ENCODE results near the gene XPO1. TPM values are rescaled to one million over a fixed set of nuclear protein-coding genes. Genes with fewer than 3 reads are reported as not detected.
"Not testable (repeated sequence)": the region's sequence is repeated elsewhere in the genome, so short reads cannot be mapped to it uniquely, and the experiment has no call there.

The XPO1 gene
- total and polyA plus RNA-seq, 2 donors (not counting 3 experiments of a cell fraction or from before 2014, with no cell fraction given): 46.7 to 166 TPM

- intact Hi-C loops (cut with micrococcal nuclease): no loop called here
- Histone ChIP-seq H3K27me3 (ENCODE audit: control insufficient read depth in 2 of 2, insufficient read depth in 2 of 2, low read length in 2 of 2) (no peaks in the 10 kb centered on the region), H3K4me2 (ENCODE audit: insufficient read depth, low read length) (no peak overlapping the region), H3K9me1 (replicated peaks; ENCODE audit: control insufficient read depth, extremely low read depth, insufficient read depth, low read length) (no peaks in the 10 kb centered on the region), H3K9me3 (replicated peaks; ENCODE audit: control insufficient read depth, insufficient read depth, low read length) (no peaks in the 10 kb centered on the region), H3K4me1 (ENCODE audit: control insufficient read depth, extremely low read depth, insufficient read depth, low read length) (no peaks in the 10 kb centered on the region), H4K20me1 (replicated peaks; ENCODE audit: control insufficient read depth, extremely low read depth, insufficient read depth, low read length) (peaks cover 3% of the 10 kb centered on the region), H2AFZ (ENCODE audit: low read depth, low read length) (no peak overlapping the region), H3K27ac (ENCODE audit: insufficient read depth, low read depth, low read length) (no peak overlapping the region), H3K79me2 (ENCODE audit: control insufficient read depth, insufficient read depth, low read length) (peaks cover 96% of the 10 kb centered on the region), H3K9ac (replicated peaks; ENCODE audit: extremely low read depth, insufficient read depth, low read length) (no peak overlapping the region), H3K36me3 (ENCODE audit: control insufficient read depth in 2 of 2, extremely low read depth in 1 of 2, insufficient read depth in 2 of 2, low read length in 2 of 2) (no peaks in the 10 kb centered on the region), H3K4me3 (replicated peaks in 1 of 3; ENCODE audit: insufficient read depth in 1 of 3, low read depth in 1 of 3, low read length in 3 of 3) (no peak overlapping the region)
- ChIA-PET CTCF (no interaction called here), POLR2A (no interaction called here)
- BruUV-seq (replicated peaks): no TSS peak
- TF ChIP-seq JUN (IDR thresholded peaks at IDR 0.05; ENCODE audit: borderline replicate concordance, insufficient read depth, insufficient read length, low read depth): no peak
- TF ChIP-seq FOS (IDR thresholded peaks at IDR 0.05; ENCODE audit: borderline replicate concordance, insufficient read depth, low read length): no peak
- TF ChIP-seq EZH2 (IDR thresholded peaks at IDR 0.05; ENCODE audit: borderline replicate concordance, low read depth, low read length, severe bottlenecking): no peak
- TF ChIP-seq MYC (IDR thresholded peaks at IDR 0.05; ENCODE audit: low read depth, low read length): no peak
- TF ChIP-seq POLR2A (IDR thresholded peaks at IDR 0.05; ENCODE audit: low read depth, low read length): no peak
- no peak for TF ChIP-seq CTCF (IDR thresholded peaks at IDR 0.05; ENCODE audit: extremely low read depth in 1 of 2, insufficient read depth in 1 of 2, low read depth in 1 of 2, low read length in 2 of 2)
- TF ChIP-seq GATA2 (IDR thresholded peaks at IDR 0.05; ENCODE audit: insufficient read depth, insufficient read length, low read depth, low read length): no peak
- no peak for TF ChIP-seq MAX (IDR thresholded peaks at IDR 0.05; ENCODE audit: insufficient read depth, insufficient read length)
- TF ChIP-seq POLR2AphosphoS5 (IDR thresholded peaks at IDR 0.05; ENCODE audit: insufficient read depth, low read depth, low read length): no peak
- DNase-seq (ENCODE audit: low read depth, low spot score) (no peak), FAIRE-seq (no peak)
- dilution Hi-C loops (cut with MboI; ENCODE audit: extremely low pct_ligation_motif_present, low sequenced_read_pairs): no loop called here
Measured at GRCh38 chr2:61448229-61448628, 89.9 kb downstream of the XPO1 start.

GRCh38 chr2:61446971-61447370 lies 91.2 kb downstream of the XPO1 start:
- POLR2A ChIA-PET; H3K9me3 ChIP-seq (replicated peaks; ENCODE audit: control insufficient read depth, insufficient read depth, low read length); H2AFZ ChIP-seq (ENCODE audit: low read depth, low read length); BruUV-seq (replicated peaks); H3K9me1 ChIP-seq (replicated peaks; ENCODE audit: control insufficient read depth, extremely low read depth, insufficient read depth, low read length); DNase-seq (ENCODE audit: low read depth, low spot score); H3K4me3 ChIP-seq (replicated peaks in 1 of 3; ENCODE audit: insufficient read depth in 1 of 3, low read depth in 1 of 3, low read length in 3 of 3); H3K4me2 ChIP-seq (ENCODE audit: insufficient read depth, low read length); H4K20me1 ChIP-seq (replicated peaks; ENCODE audit: control insufficient read depth, extremely low read depth, insufficient read depth, low read length); dilution Hi-C loops (cut with MboI; ENCODE audit: extremely low pct_ligation_motif_present, low sequenced_read_pairs); H3K27me3 ChIP-seq (ENCODE audit: control insufficient read depth in 2 of 2, insufficient read depth in 2 of 2, low read length in 2 of 2); H3K4me1 ChIP-seq (ENCODE audit: control insufficient read depth, extremely low read depth, insufficient read depth, low read length); H3K27ac ChIP-seq (ENCODE audit: insufficient read depth, low read depth, low read length); H3K36me3 ChIP-seq (ENCODE audit: control insufficient read depth in 2 of 2, extremely low read depth in 1 of 2, insufficient read depth in 2 of 2, low read length in 2 of 2); intact Hi-C loops (cut with micrococcal nuclease); H3K9ac ChIP-seq (replicated peaks; ENCODE audit: extremely low read depth, insufficient read depth, low read length); FAIRE-seq: not testable (repeated sequence)
- CTCF ChIA-PET: interaction anchor here (1.0 to 1.7 kb wide), 4 partner anchors 14 to 85 kb away, joined by 3 to 4 read pairs (median 3); no protein-coding TSS in a partner anchor
- peaks cover 97% of the 10 kb centered on the region for H3K79me2 ChIP-seq (ENCODE audit: control insufficient read depth, insufficient read depth, low read length)
